Panc1 (cell line): ENCODE measurements around the gene GOPC. TPM values are rescaled to one million over a fixed set of nuclear protein-coding genes. Genes with fewer than 3 reads are reported as not detected.

ENCODE experiments used
- ATAC-seq: fragments of 200-7000 bp; cut with Tn5 transposase; 2 replicates; pipeline ENCODE4 v1.9.1; 2020; ENCODE audit warnings: mild to moderate bottlenecking, moderate library complexity
- BruUV-seq: library from RNA; stranded (reverse); fragments of 400-500 nt; replicated peaks from 2 replicates; lab custom pipeline; 2021; lab: Mats Ljungman, UMichigan
- CTCF ChIA-PET: fragments of 300-600 bp; sonication (Branson Sonifier 250); formaldehyde crosslinking; loops from one replicate; lab custom pipeline; 2022; ENCODE audit warnings: antibody characterized with exemption; lab: Charles Lee
- POLR2A ChIA-PET: fragments of 300-600 bp; sonication (Branson Sonifier 250); formaldehyde crosslinking; loops from one replicate; lab custom pipeline; 2022; ENCODE audit warnings: antibody characterized with exemption; lab: Charles Lee
- DNase-seq: peaks from one replicate; pipeline ENCODE4 v3.0.0-alpha.2; 2010; ENCODE audit warnings: low read depth, low spot score
- H3K27ac ChIP-seq: 2 replicates; pipeline ENCODE4 v1.5.1; 2011; ENCODE audit warnings: mild to moderate bottlenecking, low read length, inconsistent platforms
- H3K27me3 ChIP-seq: fragments of 200-500 bp; sonication (Bioruptor generic); 2 replicates; pipeline ENCODE4 v1.6.0; 2014; ENCODE audit warnings: low read length, inconsistent platforms; ENCODE audit not compliant: control insufficient read depth, insufficient read depth
- H3K36me3 ChIP-seq: fragments of 200-500 bp; sonication (Bioruptor generic); 2 replicates; pipeline ENCODE4 v1.5.1; 2014; ENCODE audit warnings: inconsistent platforms, mild to moderate bottlenecking, low read length, moderate library complexity; ENCODE audit not compliant: control insufficient read depth, insufficient read depth
- H3K4me1 ChIP-seq: 2 replicates; pipeline ENCODE4 v1.5.1; 2011; ENCODE audit warnings: inconsistent platforms, mild to moderate bottlenecking, low read length, moderate library complexity; ENCODE audit not compliant: control insufficient read depth, insufficient read depth
- H3K4me3 ChIP-seq, 2 experiments: 2 replicates each; pipeline ENCODE4 v1.5.1; 2011 to 2012; ENCODE audit warnings: low read depth in 2 of 2, low read length in 2 of 2, mild to moderate bottlenecking in 2 of 2, inconsistent platforms in 1 of 2, moderate library complexity in 1 of 2
- H3K9me3 ChIP-seq: fragments of 200-500 bp; sonication (Bioruptor generic); 2 replicates; pipeline ENCODE4 v1.5.1; 2014; ENCODE audit warnings: low read depth, mild to moderate bottlenecking, inconsistent platforms, low read length, moderate library complexity; ENCODE audit not compliant: control insufficient read depth, insufficient read depth
- POLR2AphosphoS5 ChIP-seq: IDR thresholded peaks from 2 replicates; pipeline ENCODE4 v1.6.1; 2012; ENCODE audit warnings: mild to moderate bottlenecking, low read depth, low read length, moderate library complexity
- SIN3A ChIP-seq: IDR thresholded peaks from 2 replicates; pipeline ENCODE4 v1.6.1; 2012; ENCODE audit warnings: low read depth, mild to moderate bottlenecking, low read length, moderate library complexity, borderline replicate concordance; ENCODE audit not compliant: insufficient read depth
- TCF7L2 ChIP-seq: IDR thresholded peaks from 2 replicates; pipeline ENCODE4 v1.6.1; 2011; ENCODE audit warnings: mild to moderate bottlenecking, low read depth, low read length, inconsistent platforms
- in situ Hi-C: cut with HindIII; loops from 2 replicates; pipeline ENCODE4 v1.10.0; 2016; ENCODE audit warnings: low sequenced_read_pairs, low pct_unique_long_range_greater_than_20kb
- intact Hi-C: fragments of 100-400 bp; cut with micrococcal nuclease; formaldehyde crosslinking; loops from one replicate; pipeline ENCODE4 v1.10.0; 2022; ENCODE audit not compliant: unreplicated experiment
- total RNA-seq: library from RNA; stranded (reverse); gene quantifications from one replicate; pipeline ENCODE4 v1.2.1, GENCODE V29; 2021; ENCODE audit not compliant: unreplicated experiment
- TF ChIP-seq, protein P1 (sequence below), 2 experiments: IDR thresholded peaks; 2 replicates each; pipeline ENCODE4 v1.6.1; 2011 to 2012; ENCODE audit warnings: low read depth in 2 of 2, control low read depth in 1 of 2, low read length in 1 of 2, mild to moderate bottlenecking in 1 of 2, moderate library complexity in 1 of 2; ENCODE audit not compliant: insufficient read depth in 1 of 2
- TF ChIP-seq, protein P2 (sequence below): fragments of 450-650 bp; IDR thresholded peaks from 2 replicates; pipeline ENCODE4 v1.5.1; 2017; ENCODE audit warnings: mild to moderate bottlenecking

Gene GOPC
- total RNA-seq, 1 experiment from 2014 or later: 32.2 TPM

DNA sequence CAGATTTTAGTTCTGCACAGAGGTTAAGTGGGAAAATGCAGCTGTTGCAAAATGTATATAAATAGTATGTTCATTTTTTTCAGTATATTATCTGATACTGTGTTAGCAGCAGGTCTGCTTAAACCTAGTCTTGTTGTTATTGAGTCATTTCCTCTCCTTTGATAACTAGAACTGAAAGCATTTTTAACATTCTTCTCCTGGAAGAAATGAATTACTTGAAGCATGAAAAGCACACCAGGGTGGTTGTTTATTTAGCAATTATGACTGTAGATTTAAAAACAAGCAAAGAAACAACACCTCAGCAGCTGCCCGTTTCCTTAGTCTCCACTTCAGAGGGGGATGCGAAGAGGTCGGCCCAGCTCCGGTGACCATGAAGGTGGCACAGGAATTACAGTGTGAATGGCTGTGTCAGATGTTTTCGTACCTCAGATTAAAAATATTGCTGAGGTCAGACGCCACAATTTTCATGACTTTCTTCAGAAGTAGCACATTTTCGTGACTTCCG lies 53.5 kb downstream of the GOPC start:
- intact Hi-C loops: loop anchor here (5.0 kb wide), 1 partner anchor 57 kb away; no protein-coding TSS in a partner anchor
- Histone ChIP-seq H3K4me1 (peaks cover 61% of the 10 kb centered on the region), H3K27ac (peak overlapping the region; percentile 95), H3K27me3 (no peaks in the 10 kb centered on the region), H3K4me3 (peak overlapping the region in 1 of 2 experiments; percentile 10; a peak in 2 of 4 replicates), H3K9me3 (no peaks in the 10 kb centered on the region), H3K36me3 (no peaks in the 10 kb centered on the region)
- ChIA-PET POLR2A (interaction anchor here (0.5 kb wide), 1 partner anchor 66 kb away, joined by 5 read pairs; no protein-coding TSS in a partner anchor), CTCF (interaction anchor here (1.2 kb wide), 1 partner anchor 99 kb away, joined by 9 read pairs; no protein-coding TSS in a partner anchor)
- ATAC-seq: peak; percentile 87
- in situ Hi-C loops: no loop called here
- BruUV-seq: no TSS peak
- TF ChIP-seq, protein P1, sequence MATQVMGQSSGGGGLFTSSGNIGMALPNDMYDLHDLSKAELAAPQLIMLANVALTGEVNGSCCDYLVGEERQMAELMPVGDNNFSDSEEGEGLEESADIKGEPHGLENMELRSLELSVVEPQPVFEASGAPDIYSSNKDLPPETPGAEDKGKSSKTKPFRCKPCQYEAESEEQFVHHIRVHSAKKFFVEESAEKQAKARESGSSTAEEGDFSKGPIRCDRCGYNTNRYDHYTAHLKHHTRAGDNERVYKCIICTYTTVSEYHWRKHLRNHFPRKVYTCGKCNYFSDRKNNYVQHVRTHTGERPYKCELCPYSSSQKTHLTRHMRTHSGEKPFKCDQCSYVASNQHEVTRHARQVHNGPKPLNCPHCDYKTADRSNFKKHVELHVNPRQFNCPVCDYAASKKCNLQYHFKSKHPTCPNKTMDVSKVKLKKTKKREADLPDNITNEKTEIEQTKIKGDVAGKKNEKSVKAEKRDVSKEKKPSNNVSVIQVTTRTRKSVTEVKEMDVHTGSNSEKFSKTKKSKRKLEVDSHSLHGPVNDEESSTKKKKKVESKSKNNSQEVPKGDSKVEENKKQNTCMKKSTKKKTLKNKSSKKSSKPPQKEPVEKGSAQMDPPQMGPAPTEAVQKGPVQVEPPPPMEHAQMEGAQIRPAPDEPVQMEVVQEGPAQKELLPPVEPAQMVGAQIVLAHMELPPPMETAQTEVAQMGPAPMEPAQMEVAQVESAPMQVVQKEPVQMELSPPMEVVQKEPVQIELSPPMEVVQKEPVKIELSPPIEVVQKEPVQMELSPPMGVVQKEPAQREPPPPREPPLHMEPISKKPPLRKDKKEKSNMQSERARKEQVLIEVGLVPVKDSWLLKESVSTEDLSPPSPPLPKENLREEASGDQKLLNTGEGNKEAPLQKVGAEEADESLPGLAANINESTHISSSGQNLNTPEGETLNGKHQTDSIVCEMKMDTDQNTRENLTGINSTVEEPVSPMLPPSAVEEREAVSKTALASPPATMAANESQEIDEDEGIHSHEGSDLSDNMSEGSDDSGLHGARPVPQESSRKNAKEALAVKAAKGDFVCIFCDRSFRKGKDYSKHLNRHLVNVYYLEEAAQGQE (IDR thresholded peaks at IDR 0.05; ENCODE audit: insufficient read depth in 1 of 2, low read depth in 2 of 2, low read length in 1 of 2): 0 out of 4 replicates have a peak, but pooled peaks of 1 of the 2 experiments have one; percentile 40
- TF ChIP-seq TCF7L2 (peak; percentile 98), POLR2AphosphoS5 (peak; percentile 87)
- TF ChIP-seq, protein P2, sequence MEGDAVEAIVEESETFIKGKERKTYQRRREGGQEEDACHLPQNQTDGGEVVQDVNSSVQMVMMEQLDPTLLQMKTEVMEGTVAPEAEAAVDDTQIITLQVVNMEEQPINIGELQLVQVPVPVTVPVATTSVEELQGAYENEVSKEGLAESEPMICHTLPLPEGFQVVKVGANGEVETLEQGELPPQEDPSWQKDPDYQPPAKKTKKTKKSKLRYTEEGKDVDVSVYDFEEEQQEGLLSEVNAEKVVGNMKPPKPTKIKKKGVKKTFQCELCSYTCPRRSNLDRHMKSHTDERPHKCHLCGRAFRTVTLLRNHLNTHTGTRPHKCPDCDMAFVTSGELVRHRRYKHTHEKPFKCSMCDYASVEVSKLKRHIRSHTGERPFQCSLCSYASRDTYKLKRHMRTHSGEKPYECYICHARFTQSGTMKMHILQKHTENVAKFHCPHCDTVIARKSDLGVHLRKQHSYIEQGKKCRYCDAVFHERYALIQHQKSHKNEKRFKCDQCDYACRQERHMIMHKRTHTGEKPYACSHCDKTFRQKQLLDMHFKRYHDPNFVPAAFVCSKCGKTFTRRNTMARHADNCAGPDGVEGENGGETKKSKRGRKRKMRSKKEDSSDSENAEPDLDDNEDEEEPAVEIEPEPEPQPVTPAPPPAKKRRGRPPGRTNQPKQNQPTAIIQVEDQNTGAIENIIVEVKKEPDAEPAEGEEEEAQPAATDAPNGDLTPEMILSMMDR: no peak
- DNase-seq: no peak

DNA sequence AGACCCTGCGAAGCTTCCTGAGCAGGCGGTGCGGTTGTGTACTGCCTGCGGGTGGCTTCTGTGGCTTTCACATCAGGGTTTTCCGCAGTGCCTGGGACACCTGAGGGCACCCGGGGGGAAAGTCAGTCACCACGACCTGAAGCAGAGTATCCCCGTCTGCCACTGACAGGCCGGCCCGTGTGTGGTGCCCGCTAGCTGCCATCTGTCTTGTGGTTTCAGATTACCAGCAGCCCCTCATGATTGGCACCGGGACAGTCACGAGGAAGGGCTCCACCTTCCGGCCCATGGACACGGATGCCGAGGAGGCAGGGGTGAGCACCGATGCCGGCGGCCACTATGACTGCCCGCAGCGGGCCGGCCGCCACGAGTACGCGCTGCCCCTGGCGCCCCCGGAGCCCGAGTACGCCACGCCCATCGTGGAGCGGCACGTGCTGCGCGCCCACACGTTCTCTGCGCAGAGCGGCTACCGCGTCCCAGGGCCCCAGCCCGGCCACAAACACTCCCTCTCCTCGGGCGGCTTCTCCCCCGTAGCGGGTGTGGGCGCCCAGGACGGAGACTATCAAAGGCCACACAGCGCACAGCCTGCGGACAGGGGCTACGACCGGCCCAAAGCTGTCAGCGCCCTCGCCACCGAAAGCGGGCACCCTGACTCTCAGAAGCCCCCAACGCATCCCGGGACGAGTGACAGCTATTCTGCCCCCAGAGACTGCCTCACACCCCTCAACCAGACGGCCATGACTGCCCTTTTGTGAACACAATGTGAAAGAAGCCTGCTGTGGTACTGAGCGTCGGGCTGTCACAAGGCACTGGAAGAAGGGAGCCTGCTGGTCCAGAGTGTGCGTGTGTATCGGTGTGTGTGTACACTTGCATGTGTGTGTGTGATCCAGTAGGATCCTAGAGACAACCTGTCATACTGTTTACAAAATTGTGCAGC lies 54.4 kb downstream of the GOPC start:
- H3K27me3 ChIP-seq: no peaks in the 10 kb centered on the region
- in situ Hi-C loops: no loop called here
- H3K27ac ChIP-seq: peak overlapping the region; percentile 95
- ChIA-PET POLR2A (no interaction called here), CTCF (interaction anchor here (1.2 kb wide), 1 partner anchor 98 kb away, joined by 9 read pairs; no protein-coding TSS in a partner anchor)
- H3K36me3 ChIP-seq: no peaks in the 10 kb centered on the region
- no peak overlapping the region for H3K4me3 ChIP-seq
- TF ChIP-seq, protein P2: no peak
- TF ChIP-seq TCF7L2 (no peak), POLR2AphosphoS5 (no peak), SIN3A (no peak)
- TF ChIP-seq, protein P1 (IDR thresholded peaks at IDR 0.05; ENCODE audit: insufficient read depth in 1 of 2, low read depth in 2 of 2, low read length in 1 of 2): no peak
- no peaks in the 10 kb centered on the region for H3K9me3 ChIP-seq
- DNase-seq: no peak
- intact Hi-C loops: loop anchor here (5.0 kb wide), 1 partner anchor 56 kb away; no protein-coding TSS in a partner anchor
- peaks cover 57% of the 10 kb centered on the region for H3K4me1 ChIP-seq
- no TSS peak for BruUV-seq
- ATAC-seq: peak; percentile 59
